ENCODE data around the gene GON7.
"Not testable (repeated sequence)": the region's sequence is repeated elsewhere in the genome, so short reads cannot be mapped to it uniquely, and the experiment has no call there.

GON7 gene

DNA sequence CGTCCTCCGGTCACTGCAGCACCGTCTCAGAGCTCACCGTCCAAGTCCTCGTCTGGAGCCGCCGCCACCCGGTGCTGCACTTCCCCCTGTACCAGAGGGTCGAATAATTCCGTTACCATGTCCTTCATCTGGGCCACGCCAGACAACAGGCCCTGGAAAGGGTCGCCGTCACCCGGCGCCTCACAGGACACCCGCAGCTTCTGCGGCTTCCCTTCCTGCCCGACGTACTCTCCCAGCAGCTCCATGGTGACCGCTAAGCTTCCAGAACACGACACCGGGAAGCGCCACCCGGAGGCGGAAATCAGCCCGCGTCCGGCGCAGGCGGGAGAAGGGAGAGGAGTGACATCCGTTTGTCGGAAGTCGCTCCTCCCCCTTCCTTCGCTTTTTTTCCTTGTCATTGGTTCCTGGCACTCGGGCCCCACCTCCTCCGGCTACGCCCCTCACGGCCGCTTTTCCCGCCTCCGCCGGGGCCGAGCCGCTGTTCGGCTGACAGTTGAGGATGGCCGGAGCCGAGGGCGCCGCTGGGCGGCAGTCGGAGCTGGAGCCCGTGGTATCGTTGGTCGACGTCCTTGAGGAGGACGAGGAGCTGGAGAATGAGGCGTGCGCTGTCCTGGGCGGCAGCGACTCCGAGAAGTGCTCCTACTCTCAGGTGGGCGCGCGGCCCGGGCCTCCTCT, at the start of gene GON7, which contains the start of gene UBR7:
Gene GON7 (minus strand): TSS at position 273 of the 675 bp plus-strand sequence. CDS start 28 bp downstream, at position 245.
Gene UBR7 (plus strand): TSS at position 464 of the 675 bp plus-strand sequence. CDS start 36 bp downstream, at position 500.
- peak; percentile 88 for DNase-seq

DNA sequence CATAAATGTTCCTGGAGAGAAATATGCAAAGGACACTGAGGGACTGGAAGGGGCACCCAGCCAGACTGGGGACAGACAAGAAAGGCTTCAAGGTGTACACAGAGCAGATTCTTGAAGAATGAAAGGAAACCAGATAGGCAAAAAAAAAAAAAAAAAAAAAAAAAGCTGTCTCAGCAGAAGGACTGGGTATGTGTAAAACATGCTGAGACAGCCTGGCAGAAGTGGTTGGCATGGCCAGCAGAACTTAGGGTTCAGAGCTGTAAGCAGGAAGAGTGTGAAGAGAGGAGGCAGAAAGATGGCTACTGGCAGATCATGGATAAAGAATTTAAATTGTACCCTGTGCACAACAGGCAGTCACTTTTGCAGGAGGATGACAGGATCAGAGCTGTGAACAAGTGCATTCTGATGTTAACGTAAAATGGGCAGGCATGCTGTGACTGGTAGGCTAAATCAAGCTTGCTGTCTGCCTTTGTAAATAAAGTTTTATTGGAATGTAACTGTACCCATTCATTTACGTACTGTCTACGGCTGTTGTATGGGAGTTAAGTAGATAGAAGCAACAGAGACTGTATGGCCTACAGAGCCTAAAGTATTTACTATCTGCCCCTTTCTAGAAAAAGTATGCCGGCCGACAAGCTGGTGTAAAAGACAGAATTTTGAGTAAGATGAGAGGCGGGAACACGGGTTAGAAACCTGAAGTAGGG, 42.4 kb upstream of the GON7 start:
- no peak for DNase-seq

DNA sequence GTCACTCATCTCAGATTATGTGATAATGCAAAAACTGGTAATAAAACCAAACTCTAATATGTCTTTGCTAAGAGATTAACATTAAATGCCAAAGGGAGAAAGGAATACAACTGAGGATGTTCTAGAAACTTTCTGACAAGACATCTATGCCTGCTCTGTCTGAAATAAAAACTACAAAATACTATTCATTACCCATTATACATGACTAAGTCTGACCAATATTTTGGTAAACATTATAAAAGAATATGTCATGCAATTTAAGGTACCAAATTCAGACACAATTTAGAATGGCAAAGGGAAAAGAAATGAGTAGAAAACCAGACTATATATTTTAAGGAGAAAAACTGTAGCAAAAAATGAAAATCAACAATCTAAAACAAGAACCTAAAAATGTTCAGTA, 39.7 kb upstream of the GON7 start:
- DNase-seq, result no peak

DNA sequence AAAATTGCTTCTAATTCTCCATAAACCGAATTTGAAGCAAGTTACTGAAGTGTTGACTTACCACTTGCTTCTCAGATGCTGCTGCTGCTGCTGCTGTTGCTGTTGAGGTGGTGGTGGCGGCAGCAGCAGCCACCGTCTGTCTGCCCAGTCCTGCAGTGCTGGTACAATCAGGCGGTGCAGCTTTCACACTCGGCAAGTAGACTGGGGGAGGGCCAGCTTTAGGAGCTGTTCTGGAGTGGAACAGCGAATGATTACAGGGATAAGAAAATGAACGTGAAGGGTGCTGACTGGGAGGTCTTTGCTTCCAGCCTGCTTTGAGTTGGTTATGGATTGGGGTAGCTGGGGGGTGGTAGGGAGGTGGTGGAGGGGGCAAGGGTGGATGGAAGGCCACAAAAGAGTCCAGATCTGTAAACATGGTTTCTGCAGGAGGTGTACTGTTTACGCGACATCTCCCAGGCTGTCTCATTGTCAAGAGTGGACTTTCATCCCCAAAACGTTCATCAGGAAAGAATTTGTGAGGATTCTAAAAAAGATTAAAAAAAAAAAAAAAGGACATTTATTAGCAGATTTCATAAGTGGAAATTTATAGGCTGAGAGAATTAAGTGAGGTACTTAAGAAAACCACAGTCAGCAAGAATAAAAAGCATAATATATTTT, 39.0 kb upstream of the GON7 start:
- DNase-seq, result no peak

DNA sequence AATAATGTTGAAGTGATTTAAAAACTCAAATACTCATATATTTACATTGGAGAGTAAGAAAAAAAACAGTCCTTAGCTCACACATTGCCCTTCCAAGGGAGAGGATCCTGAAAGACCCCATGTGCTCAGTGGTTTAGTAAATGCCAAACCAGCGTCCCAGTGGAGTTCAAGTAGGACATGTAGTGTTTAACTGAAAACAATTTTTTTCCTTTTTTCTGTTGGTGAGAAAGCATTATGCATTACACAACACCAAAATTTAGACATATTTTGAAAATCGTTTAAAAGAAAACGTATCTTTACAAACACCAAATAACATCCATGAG, 33.8 kb upstream of the GON7 start:
- no peak for DNase-seq

DNA sequence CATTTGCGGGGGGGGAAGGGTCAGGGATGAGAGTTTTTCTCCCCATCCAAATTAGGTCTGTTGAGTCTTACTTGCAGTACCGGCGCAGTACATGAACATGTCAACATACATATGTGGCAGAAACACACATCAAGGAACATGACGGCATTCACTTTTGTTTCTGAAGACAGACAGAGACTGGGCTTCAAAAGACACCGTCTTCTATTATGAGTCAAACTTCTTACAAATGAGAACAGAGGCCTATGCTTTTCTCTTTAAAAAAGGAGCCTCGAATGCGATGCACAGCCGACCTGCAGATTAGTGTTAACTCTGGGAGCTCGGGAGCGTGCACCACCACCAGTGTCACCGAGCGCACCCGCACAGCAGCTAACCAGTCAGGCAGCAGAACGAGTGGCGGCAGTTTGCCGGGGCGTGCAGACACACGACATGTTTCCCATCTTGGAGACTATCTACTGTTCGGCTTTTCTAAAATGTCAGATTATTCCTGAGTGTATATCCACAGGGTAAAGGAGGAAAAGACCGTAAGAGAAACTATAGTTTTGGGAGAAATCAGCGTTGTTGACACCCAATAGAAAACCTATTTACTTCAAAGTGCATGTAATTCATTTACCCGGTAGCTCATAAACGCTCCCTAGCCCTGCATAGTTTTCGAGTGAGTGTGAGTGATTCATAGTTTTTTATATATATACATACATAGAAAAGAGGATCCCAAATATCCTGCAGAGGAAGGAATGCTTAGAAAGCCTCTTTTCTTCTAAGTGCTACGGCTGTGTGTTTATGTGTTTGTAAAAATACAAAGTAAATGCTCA, 33.2 kb upstream of the GON7 start:
- DNase-seq, result no peak

DNA sequence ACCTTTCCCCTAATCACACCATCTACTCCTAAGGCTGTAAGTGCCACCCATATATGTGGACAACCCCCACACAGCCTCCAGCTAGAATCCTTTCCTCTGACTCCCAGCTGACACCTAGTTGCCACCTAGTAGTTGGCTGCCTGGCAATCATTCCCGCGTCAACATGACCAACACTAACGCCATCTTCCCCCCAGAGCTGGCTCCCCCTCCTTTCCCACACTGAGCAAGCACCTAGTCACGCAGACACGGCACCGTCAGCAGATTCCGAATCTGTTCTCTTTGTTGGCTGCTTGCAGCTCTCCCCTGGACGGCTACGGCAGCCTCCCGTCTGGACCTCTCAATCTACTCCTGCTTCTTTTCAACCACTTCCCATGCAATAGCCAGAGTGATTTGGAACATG, 27.9 kb upstream of the GON7 start:
- no peak for DNase-seq

- not testable (repeated sequence) for DNase-seq
Observed at GRCh38 chr14:93233078-93233477, 26.2 kb upstream of the GON7 start.

DNA sequence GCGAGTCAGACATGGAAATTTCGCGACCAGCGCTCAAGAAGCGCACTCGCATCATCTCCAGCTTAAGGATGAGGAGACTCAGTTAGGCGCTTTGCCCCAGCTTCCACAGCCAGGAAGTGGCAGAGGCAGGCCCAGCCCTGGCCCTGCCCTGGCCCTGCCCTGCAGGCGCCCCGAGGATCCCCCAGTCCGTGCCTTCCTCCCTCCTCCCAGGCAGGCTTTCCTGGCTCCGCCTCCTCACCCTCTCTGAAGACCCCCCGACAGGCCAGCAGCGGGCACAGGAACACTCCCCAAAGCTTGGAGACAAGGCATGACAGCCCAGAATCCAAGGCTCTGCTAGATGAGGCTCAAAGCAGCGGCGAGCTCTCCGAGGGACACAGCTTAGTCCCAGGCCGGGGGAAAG, 25.3 kb upstream of the GON7 start:
- DNase-seq, result no peak

GRCh38 chr14:93231129-93231979, 24.5 kb upstream of the GON7 start:
- DNase-seq, result peak; percentile 5

GRCh38 chr14:93230539-93230938, 23.7 kb upstream of the GON7 start:
- no peak for DNase-seq

DNA sequence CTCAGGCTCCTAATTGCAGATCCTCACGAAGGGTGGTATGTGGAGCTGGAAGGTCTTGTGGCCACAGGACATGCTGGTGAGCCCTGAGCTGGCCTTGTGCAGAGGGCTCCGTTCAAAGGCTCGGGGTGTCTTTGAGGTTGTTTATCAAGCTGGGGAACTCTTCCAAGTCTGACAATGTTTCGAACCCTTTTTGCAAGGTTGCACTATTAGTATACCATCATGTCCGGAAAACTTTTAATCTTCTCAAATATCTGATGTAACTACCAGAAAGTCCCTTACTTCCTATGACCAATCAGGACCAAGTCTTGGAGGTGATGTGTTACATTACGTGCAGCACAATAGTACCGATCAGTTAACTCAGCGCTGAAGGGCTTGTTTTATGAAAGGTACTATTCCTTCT, 21.7 kb upstream of the GON7 start:
- no peak for DNase-seq

GRCh38 chr14:93223565-93223964, 16.7 kb upstream of the GON7 start:
- no peak for DNase-seq

DNA sequence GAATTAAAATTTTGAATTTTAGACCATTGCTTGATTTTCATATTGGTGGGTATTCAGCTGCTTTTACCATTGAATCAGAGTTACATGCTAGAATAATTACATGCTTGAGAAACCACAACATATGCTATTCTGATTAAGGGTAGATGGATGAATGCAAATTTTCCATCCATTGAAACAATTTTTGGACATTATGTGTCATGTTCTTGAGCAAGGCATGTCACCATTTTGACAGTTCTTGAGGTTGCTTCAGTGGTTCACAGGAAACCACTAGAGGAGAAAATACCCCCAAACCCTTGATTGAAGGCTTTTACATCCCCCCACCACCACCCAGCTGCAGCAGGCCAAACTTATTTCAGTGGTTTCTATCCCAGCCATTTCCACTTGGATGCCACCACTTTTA, 13.6 kb upstream of the GON7 start:
- DNase-seq, result no peak

- DNase-seq, result peak; percentile 67
Observed at GRCh38 chr14:93219103-93219726, 12.3 kb upstream of the GON7 start.

GRCh38 chr14:93214598-93214997, 7.7 kb upstream of the GON7 start:
- DNase-seq, result no peak

- DNase-seq, result no peak
Observed at GRCh38 chr14:93212432-93212831, 5.6 kb upstream of the GON7 start.

GRCh38 chr14:93207468-93208308, 823 bp upstream of the GON7 start:
- DNase-seq, result peak; percentile 20

GRCh38 chr14:93201155-93201704, 5.6 kb downstream of the GON7 start:
- DNase-seq, result no peak

DNA sequence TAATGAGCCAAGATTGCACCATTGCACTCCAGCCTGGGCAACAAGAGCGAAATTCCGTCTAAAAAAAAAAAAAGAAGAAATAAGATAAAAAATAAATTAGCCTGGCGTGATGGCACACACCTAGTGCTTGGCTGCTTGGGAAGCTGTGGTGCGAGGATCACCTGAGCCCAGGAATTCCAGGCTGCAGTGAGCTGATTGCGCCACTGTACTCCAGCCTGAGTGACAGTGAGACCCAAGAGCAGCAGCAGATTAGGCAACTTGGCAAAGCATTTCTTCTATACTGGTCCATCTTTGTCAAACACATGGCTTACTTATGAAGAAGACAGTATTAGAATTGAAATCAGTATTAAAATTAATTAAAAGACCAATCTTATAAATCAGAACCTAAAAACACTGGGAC, 6.3 kb downstream of the GON7 start:
- no peak for DNase-seq

- no peak for DNase-seq
Observed at GRCh38 chr14:93199031-93199430, 7.8 kb downstream of the GON7 start.
